ENCODE measurements around the gene ASCL1.

ASCL1 gene

DNA sequence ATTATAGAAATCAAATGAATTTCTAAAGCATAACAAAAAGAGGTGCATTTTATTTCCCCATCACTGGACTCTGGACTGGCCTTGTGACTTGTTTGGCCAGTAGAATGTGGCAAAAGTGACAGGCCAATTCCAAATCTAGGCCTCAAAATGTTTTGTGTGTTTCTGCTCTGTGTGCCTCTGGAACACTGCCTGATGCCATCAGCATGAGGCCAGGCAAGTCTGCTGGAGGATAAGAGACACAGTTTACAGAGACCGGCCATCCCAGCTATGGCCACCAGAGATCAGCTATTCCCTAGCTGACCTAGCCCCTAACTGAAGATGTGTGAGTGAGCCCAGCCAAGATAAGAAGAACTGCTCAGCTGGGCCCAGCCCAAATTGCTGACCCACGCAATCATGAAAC, 32.9 kb downstream of the ASCL1 start:
- DNase-seq: no peak

DNA sequence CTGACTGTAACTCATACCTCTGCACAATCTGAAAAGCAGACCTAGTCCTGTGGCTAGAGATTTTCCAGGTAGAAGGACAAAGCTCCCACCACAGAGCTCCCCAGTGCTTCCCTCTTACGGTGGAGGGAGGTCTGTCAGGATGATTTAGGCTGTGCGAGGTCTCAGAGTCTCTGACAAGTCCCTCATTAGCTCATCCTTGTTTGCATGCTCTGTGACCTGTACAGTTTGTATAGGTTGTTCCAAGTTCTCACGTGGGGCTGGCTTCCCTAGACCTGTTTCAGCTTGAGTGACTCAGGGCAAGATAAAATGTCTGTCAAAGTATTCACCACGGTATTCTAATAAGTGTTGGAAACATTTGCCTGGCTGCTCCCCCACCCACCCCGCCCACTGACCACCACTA, 34.8 kb downstream of the ASCL1 start:
- DNase-seq: no peak

DNA sequence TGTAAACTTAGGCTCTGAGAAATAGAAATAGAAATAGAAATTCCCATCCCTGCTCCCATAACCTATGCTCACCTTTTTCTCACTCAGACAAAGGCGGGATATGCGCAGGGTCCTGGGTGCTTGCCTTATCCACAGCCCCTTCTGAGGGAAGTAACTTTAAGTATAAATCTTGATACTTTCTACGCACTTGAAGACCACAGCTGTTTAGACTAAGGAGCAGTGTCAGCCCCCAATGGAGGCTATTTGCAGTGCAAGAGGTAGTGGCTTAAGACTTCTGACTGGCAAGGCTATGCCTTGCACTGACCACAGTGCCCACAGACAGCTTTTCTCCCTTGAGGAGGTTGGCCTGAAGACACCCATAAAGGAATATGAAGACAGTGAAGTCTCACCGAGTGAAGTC, 35.2 kb downstream of the ASCL1 start:
- no peak for DNase-seq

DNA sequence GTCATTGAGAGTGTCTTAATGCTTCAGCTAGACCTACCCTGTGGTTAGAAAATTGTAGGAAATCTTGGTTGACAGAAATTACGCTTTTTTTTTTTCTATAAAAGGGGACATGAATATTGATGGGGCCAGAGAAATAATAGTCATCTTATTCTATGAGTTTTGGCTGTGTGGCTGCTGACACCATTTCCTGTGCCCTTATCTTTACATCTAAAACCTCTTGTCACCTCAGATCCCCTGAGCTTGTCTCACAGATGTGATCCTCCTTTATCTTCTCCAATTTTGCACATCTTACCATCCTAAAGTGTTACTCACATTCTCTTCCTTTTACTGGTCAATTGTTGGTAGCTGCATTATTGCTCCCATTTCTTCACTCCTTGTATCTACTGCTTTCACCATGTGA, 36.1 kb downstream of the ASCL1 start:
- no peak for DNase-seq

DNA sequence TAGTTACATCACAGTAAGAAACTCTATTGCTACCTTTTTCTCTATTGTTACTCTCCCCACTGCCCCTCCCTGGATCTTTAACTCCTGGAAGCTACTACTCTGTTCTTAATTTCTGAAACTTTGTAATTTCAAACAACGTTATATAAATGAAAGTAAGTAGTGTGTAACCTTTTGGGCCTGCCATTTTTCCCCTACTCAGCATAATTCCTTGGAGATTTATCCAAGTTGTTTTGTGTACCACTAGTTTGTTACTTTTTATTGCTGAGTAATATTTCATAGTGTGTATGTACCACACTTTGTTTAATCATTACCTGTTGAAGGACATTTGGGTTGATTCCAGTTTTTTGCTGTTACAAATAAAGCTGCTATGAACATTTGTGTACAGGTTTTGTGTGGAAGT, 37.9 kb downstream of the ASCL1 start:
- DNase-seq: no peak
